Fibroblast of mammary gland (primary cell): ENCODE measurements around the gene IQCK.

ENCODE experiments used
- DNase-seq: peaks from one replicate; pipeline ENCODE4 v3.0.0-alpha.2; 2010; ENCODE audit warnings: low read depth
- H3K4me3 ChIP-seq: 2 replicates; pipeline ENCODE4 v1.5.1; 2011; ENCODE audit warnings: low read depth, mild to moderate bottlenecking, low read length, moderate library complexity; ENCODE audit not compliant: control insufficient read depth
- TF ChIP-seq, protein P1 (sequence below): conservative IDR thresholded peaks from 2 replicates; pipeline ENCODE4 v1.5.1; 2011; ENCODE audit warnings: low read depth, low read length, inconsistent platforms; ENCODE audit not compliant: control insufficient read depth, insufficient read depth

IQCK gene

DNA sequence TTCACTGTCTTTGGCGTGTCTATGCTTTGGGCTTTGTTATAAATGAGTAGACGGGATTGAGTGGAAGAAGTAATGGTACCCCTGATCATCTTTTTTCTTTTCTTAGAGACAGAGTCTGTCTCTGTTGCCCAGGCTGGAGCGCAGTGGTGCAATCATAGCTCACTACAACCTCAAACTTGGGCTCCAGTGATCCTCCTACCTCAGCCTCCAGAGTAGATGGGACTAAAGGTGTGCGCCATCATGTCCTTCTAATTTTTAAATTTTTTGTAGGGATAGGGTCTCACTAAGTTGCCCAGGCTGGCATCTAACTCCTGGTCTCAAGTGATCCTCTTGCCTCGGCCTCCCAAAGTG, 181.5 kb downstream of the IQCK start:
- no peak overlapping the region for H3K4me3 ChIP-seq
- DNase-seq = no peak
- TF ChIP-seq, protein P1, sequence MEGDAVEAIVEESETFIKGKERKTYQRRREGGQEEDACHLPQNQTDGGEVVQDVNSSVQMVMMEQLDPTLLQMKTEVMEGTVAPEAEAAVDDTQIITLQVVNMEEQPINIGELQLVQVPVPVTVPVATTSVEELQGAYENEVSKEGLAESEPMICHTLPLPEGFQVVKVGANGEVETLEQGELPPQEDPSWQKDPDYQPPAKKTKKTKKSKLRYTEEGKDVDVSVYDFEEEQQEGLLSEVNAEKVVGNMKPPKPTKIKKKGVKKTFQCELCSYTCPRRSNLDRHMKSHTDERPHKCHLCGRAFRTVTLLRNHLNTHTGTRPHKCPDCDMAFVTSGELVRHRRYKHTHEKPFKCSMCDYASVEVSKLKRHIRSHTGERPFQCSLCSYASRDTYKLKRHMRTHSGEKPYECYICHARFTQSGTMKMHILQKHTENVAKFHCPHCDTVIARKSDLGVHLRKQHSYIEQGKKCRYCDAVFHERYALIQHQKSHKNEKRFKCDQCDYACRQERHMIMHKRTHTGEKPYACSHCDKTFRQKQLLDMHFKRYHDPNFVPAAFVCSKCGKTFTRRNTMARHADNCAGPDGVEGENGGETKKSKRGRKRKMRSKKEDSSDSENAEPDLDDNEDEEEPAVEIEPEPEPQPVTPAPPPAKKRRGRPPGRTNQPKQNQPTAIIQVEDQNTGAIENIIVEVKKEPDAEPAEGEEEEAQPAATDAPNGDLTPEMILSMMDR = no peak

DNA sequence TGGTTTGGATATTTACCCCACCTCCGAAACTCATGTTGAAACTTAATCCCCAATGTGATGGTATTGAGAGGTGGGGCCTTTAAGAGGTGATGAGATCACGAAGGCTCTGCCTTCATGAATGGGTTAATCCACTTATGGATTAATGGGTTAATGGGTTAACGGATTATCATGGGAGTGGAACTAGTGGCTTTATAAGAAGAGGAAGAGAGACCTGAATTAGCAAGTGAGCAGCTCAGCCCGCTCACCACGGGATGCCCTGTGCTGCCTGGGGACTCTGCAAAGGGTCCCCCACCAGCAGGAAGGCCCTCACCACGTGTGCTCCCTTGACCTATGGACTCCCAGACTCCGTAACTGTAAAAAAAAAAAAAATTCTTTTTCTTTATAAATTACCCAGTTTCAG, 183.1 kb downstream of the IQCK start:
- DNase-seq = no peak
- H3K4me3 ChIP-seq = no peak overlapping the region
- TF ChIP-seq, protein P1 = no peak

DNA sequence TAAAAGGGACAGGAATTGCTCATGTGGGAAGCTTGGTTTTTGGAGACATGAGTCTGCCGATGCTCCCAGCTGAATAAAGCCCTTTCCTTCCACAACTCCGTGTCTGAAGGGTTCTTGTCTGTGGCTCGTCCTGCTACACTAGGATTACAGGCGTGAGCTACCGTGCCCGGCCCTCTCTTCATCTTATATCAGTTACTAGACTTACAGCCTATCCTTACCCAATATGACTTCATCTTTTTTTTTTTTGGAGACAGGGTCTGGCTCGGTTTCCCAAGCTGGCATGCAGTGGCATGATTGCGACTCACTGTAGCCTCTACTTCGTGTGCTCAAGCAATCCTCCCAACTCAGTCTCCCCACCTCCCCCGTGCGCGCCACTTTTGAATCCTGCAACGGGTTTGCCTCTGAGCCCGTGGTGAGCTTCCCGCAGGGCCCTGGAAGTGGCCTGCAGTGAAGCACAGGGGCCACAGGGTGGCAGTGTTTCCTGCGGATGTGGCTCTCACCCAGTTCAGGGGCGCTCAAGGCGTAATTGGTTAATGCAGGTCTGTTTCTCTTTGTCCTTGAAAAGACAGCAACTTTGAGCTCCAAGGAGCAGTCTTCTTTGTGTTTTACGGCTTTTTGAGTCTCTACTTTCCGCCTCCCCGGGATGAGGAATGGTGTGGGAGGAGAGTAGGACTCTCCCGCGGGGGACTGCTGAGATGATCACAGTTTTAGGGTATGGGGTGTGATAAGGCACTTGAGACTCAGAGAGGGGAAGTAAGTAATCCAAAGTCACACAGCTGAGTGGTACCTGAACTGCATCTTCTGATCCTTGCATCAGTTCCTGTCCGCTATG, 189.3 kb downstream of the IQCK start:
- TF ChIP-seq, protein P1 = peak; percentile 96
- H3K4me3 ChIP-seq = no peak overlapping the region
- peak; percentile 62 for DNase-seq
